ENCODE data around the gene TPM1.

TPM1 gene

DNA sequence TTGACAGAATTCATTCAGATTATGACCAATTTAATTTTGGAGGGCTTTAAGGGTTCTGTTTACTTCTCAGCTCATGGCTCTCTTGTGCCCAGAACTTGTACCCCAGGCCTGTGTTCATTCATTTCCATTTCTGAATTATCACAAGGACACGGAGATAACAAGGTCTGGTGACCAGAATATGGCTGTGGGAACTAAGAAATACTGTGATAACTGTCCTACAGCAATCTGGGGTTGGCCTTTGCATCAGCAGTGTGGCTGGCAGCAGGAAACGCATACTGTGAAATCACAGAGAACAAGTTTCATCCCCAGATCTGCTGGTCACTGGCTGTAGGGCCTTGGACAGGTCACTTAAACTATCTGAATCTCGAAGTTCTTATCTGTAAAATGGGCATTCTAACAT is 41.8 kb upstream of the TPM1 start:
- H3K36me3 ChIP-seq (ENCODE audit: control insufficient read depth in 1 of 2, insufficient read depth in 2 of 2, low read length in 2 of 2) = no peaks in the 10 kb centered on the region
- H3K9ac ChIP-seq (ENCODE audit: low read depth in 1 of 2, low read length in 2 of 2) = no peak overlapping the region
- no peaks in the 10 kb centered on the region for H3K9me3 ChIP-seq (ENCODE audit: control insufficient read depth in 1 of 2, low read length in 2 of 2)
- H3K27me3 ChIP-seq (ENCODE audit: control insufficient read depth in 1 of 2, insufficient read depth in 2 of 2, low read length in 2 of 2) = no peaks in the 10 kb centered on the region
- no peak overlapping the region for H3K4me3 ChIP-seq (ENCODE audit: low read depth in 1 of 2, low read length in 2 of 2)
- H3K4me1 ChIP-seq (ENCODE audit: control insufficient read depth in 1 of 2, insufficient read depth in 2 of 2, low read length in 2 of 2) = peaks cover 0 to 15% of the 10 kb centered on the region in 2 donors
- no peak overlapping the region for H3K27ac ChIP-seq (ENCODE audit: low read depth, low read length)

DNA sequence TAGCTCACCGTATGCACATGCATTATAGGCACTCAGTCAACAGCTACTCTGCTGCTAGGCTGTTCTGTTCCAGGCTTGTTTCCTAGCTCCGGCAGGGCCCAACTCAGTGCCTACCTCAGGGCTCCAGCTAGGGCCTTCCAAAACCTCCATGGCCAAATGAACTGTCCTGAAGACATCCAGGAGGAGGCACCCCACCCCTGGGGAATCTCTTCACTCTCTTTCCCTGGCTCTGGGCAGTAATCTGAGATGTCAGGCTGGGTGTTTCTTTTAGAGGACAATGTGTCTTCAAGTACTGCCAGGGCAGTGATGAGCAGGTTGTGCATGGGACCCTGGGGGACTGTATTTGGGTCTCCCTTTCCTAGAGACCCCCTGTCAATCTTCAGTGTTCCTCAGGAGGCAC is 38.3 kb upstream of the TPM1 start:
- peaks cover 0 to 10% of the 10 kb centered on the region in 2 donors for H3K4me1 ChIP-seq (ENCODE audit: control insufficient read depth in 1 of 2, insufficient read depth in 2 of 2, low read length in 2 of 2)
- no peak overlapping the region for H3K9ac ChIP-seq (ENCODE audit: low read depth in 1 of 2, low read length in 2 of 2)

DNA sequence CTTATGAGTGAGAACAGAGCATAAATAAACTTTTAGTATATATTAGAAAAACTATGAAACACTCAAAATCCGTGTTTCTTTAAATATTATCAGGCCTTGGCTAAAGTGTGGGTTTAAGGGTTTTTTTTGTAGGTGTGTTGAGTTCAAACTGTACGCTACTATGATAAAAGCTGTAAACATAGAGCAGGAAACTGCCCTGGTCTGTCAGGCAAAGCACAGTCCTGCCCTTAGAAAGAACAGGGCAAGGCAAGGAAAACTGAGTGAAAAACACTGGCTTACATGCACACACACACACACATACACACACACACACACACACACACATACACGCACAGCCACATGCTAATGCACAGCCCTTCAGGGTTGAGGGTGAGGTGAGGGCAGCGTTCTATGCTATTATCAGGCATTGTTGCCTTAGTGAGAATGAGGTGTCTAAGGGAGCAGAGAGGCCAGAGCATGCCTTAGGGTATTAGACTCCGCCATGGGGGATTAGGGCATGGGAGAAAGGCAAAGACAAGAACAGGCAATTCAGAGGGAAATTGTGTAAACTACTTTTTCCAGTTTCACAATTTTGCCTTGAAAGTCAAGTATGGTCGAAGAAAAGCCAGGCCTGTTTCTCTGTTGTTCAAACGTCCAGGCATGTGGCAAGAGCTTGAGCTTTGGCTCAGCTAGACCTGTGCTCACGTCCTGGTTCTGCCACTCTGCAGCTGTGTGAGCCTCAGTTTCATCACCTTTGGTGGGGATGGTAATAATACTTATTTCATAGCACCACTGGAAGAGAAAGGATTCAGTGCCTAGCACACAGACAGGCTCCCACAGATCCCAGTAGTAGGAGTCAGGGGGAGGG is 36.3 kb upstream of the TPM1 start:
- Histone ChIP-seq H3K4me1 (ENCODE audit: control insufficient read depth in 1 of 2, insufficient read depth in 2 of 2, low read length in 2 of 2) (peaks cover 4 to 12% of the 10 kb centered on the region in 2 donors), H3K27me3 (ENCODE audit: control insufficient read depth in 1 of 2, insufficient read depth in 2 of 2, low read length in 2 of 2) (no peaks in the 10 kb centered on the region), H3K27ac (ENCODE audit: low read depth, low read length) (no peak overlapping the region), H3K4me3 (ENCODE audit: low read depth in 1 of 2, low read length in 2 of 2) (no peak overlapping the region), H3K9ac (ENCODE audit: low read depth in 1 of 2, low read length in 2 of 2) (no peak overlapping the region), H3K9me3 (ENCODE audit: control insufficient read depth in 1 of 2, low read length in 2 of 2) (no peaks in the 10 kb centered on the region), H3K36me3 (ENCODE audit: control insufficient read depth in 1 of 2, insufficient read depth in 2 of 2, low read length in 2 of 2) (no peaks in the 10 kb centered on the region)

More for the DNA sequence above, 38.3 kb upstream of the TPM1 start:
- no peaks in the 10 kb centered on the region for H3K27me3 ChIP-seq (ENCODE audit: control insufficient read depth in 1 of 2, insufficient read depth in 2 of 2, low read length in 2 of 2)
- no peaks in the 10 kb centered on the region for H3K36me3 ChIP-seq (ENCODE audit: control insufficient read depth in 1 of 2, insufficient read depth in 2 of 2, low read length in 2 of 2)
- no peaks in the 10 kb centered on the region for H3K9me3 ChIP-seq (ENCODE audit: control insufficient read depth in 1 of 2, low read length in 2 of 2)
- H3K4me3 ChIP-seq (ENCODE audit: low read depth in 1 of 2, low read length in 2 of 2) = no peak overlapping the region
- H3K27ac ChIP-seq (ENCODE audit: low read depth, low read length) = no peak overlapping the region

DNA sequence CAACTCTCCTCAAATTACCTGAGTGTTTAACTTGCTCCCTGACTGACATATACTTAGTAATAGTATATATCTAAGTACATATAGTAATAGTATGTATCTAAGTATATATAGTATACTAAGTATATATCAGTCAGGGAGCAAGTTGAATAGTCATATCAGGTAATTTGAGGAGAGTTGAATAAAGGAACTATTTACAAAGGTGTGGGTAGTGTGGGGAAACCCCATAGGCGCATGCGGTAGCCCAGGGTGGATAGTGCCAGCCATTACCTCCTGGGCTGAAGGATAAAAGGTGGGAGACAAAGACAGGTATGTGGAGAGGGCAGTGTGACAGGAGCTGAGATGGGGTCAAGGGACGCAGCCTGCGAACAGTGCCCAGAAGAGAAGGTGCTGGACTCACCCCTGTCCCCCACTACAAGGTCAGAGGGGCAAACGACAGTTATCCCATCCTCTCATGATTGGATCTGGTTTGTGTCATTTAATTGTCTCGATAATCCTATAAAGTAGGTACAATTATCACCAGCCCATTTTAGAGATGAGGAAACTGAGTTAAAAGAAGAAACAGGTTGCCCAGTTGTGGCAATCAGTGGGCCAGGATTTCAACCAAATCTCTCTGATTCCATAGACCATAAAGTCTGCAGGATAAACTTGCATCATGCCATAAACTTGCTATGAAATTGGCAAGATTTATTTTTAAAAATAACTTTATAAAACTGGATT is 34.1 kb upstream of the TPM1 start:
- H3K4me3 ChIP-seq (ENCODE audit: low read depth in 1 of 2, low read length in 2 of 2) = no peak overlapping the region
- no peaks in the 10 kb centered on the region for H3K27me3 ChIP-seq (ENCODE audit: control insufficient read depth in 1 of 2, insufficient read depth in 2 of 2, low read length in 2 of 2)
- peaks cover 4 to 19% of the 10 kb centered on the region in 2 donors for H3K4me1 ChIP-seq (ENCODE audit: control insufficient read depth in 1 of 2, insufficient read depth in 2 of 2, low read length in 2 of 2)
- H3K9ac ChIP-seq (ENCODE audit: low read depth in 1 of 2, low read length in 2 of 2) = no peak overlapping the region
- H3K9me3 ChIP-seq (ENCODE audit: control insufficient read depth in 1 of 2, low read length in 2 of 2) = no peaks in the 10 kb centered on the region
- H3K36me3 ChIP-seq (ENCODE audit: control insufficient read depth in 1 of 2, insufficient read depth in 2 of 2, low read length in 2 of 2) = no peaks in the 10 kb centered on the region
- H3K27ac ChIP-seq (ENCODE audit: low read depth, low read length) = no peak overlapping the region

DNA sequence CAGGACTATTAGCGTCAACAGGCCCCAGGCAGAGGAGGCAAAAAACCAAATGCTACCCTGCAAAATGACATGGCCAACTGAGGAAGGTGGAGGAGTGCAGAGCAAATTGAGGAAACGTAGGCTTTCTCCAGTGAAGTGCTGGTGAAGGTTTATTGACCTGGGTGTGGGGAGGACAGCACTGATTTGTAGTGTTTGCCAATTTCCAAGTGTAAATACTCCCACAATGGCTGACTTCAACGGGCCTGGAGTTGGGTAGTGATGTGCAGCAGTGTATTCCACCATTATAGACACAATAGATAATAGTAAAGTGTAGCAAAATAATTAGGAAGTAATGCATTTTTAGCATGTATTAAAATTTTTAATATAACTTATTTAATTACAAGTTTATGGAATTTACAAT is 32.2 kb upstream of the TPM1 start:
- Histone ChIP-seq H3K4me1 (ENCODE audit: control insufficient read depth in 1 of 2, insufficient read depth in 2 of 2, low read length in 2 of 2) (peaks cover 4 to 25% of the 10 kb centered on the region in 2 donors), H3K9ac (ENCODE audit: low read depth in 1 of 2, low read length in 2 of 2) (no peak overlapping the region), H3K27ac (ENCODE audit: low read depth, low read length) (no peak overlapping the region), H3K36me3 (ENCODE audit: control insufficient read depth in 1 of 2, insufficient read depth in 2 of 2, low read length in 2 of 2) (no peaks in the 10 kb centered on the region), H3K9me3 (ENCODE audit: control insufficient read depth in 1 of 2, low read length in 2 of 2) (no peaks in the 10 kb centered on the region), H3K27me3 (ENCODE audit: control insufficient read depth in 1 of 2, insufficient read depth in 2 of 2, low read length in 2 of 2) (no peaks in the 10 kb centered on the region), H3K4me3 (ENCODE audit: low read depth in 1 of 2, low read length in 2 of 2) (no peak overlapping the region)

DNA sequence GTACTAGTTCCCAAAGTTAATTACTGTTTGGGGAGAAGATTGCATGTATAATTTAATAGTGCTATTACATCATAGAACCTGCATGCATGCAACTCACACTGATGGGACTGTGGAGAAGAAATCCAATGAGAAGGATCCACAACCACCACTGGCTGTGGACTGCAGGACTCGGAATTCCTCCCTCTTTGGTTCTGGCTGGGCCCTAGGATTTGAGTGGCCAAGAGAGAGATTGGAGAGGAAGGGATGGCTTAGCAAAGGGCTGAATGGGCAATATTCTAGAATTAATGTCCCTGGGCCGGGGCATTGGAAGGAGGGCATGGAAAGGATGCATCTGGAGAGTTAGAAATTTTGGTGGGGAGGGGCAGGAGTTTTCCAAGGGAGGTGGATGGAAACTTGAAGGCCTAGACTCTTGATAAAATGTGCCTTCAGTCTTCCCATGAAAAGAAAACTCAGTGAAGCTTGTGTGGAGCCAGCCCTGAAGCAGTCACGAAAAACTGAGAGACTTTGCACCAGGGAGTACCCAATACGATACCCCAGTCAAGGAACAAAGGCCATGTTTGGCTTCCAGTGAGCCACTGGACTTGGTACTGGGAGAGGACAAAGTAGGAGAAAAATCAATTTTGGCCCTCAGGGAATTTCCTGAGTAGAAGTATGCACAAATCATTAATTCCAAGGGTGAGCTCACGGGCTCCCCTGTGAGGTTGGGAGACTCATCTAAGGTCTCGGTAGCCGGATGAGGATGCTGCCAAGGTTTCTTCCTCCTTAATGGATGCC is 31.4 kb upstream of the TPM1 start:
- Histone ChIP-seq H3K4me1 (ENCODE audit: control insufficient read depth in 1 of 2, insufficient read depth in 2 of 2, low read length in 2 of 2) (peaks cover 7 to 30% of the 10 kb centered on the region in 2 donors), H3K4me3 (ENCODE audit: low read depth in 1 of 2, low read length in 2 of 2) (no peak overlapping the region), H3K9me3 (ENCODE audit: control insufficient read depth in 1 of 2, low read length in 2 of 2) (no peaks in the 10 kb centered on the region), H3K9ac (ENCODE audit: low read depth in 1 of 2, low read length in 2 of 2) (no peak overlapping the region), H3K27ac (ENCODE audit: low read depth, low read length) (no peak overlapping the region), H3K36me3 (ENCODE audit: control insufficient read depth in 1 of 2, insufficient read depth in 2 of 2, low read length in 2 of 2) (no peaks in the 10 kb centered on the region), H3K27me3 (ENCODE audit: control insufficient read depth in 1 of 2, insufficient read depth in 2 of 2, low read length in 2 of 2) (no peaks in the 10 kb centered on the region)

DNA sequence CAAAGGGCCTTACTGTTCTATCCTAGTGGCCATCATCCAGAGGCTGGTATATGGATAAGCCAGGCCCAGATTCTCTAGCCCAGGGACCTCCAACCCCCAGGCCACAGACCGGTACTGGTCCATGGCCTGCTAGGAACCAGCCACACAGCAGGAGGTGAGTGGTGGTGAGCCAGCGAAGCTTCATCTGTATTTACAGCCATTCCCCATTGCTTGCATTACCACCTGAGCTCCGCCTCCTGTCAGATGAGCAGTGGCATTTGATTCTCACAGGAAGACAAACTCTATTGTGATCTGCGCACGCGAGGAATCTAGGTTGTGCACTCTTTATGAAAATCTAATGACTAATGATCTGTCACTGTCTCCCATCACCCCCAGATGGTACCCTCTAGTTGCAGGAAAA is 30.1 kb upstream of the TPM1 start:
- Histone ChIP-seq H3K9ac (ENCODE audit: low read depth in 1 of 2, low read length in 2 of 2) (no peak overlapping the region), H3K36me3 (ENCODE audit: control insufficient read depth in 1 of 2, insufficient read depth in 2 of 2, low read length in 2 of 2) (no peaks in the 10 kb centered on the region), H3K27ac (ENCODE audit: low read depth, low read length) (no peak overlapping the region), H3K4me3 (ENCODE audit: low read depth in 1 of 2, low read length in 2 of 2) (no peak overlapping the region), H3K9me3 (ENCODE audit: control insufficient read depth in 1 of 2, low read length in 2 of 2) (no peaks in the 10 kb centered on the region), H3K27me3 (ENCODE audit: control insufficient read depth in 1 of 2, insufficient read depth in 2 of 2, low read length in 2 of 2) (no peaks in the 10 kb centered on the region), H3K4me1 (ENCODE audit: control insufficient read depth in 1 of 2, insufficient read depth in 2 of 2, low read length in 2 of 2) (peaks cover 14 to 32% of the 10 kb centered on the region in 2 donors)

DNA sequence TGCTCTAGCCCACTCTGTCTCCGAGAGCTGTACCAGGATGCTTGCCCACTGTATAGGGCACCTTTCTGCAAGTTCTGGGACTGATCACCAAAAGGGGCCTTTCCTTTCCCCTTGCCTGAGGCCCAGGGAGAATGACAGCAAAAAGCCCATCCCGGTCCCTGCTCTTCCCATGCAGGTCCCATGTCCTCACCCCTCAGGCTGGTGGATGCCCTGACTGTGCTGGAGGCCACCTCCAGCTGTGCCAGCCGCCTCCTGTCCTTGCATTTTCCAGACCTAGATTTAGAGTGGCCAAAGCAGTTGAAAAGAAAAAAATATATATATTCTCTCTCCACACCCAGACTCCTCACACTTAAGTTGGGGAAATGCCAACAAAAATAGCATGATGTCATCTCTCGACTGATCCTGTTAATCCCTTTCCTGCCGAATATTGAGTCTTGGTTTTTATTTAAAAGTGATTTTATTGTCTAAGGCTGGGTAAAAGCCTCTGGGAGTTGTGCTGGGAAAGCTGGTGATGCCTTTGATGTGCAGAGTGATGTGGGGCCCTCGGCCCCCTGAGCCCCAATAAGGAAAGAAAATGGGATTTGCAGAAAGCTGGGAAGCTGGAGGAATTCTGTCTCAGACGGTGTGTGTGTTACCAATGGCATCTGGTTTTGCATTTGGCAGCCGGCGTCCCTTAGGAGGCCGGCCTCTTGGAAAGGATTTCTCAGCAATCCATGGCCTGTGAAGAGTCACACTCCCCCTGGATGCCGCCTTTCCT is 29.3 kb upstream of the TPM1 start:
- H3K4me1 ChIP-seq (ENCODE audit: control insufficient read depth in 1 of 2, insufficient read depth in 2 of 2, low read length in 2 of 2) = peaks cover 14 to 32% of the 10 kb centered on the region in 2 donors
- H3K27me3 ChIP-seq (ENCODE audit: control insufficient read depth in 1 of 2, insufficient read depth in 2 of 2, low read length in 2 of 2) = no peaks in the 10 kb centered on the region
- H3K9me3 ChIP-seq (ENCODE audit: control insufficient read depth in 1 of 2, low read length in 2 of 2) = no peaks in the 10 kb centered on the region
- H3K9ac ChIP-seq (ENCODE audit: low read depth in 1 of 2, low read length in 2 of 2) = no peak overlapping the region
- no peaks in the 10 kb centered on the region for H3K36me3 ChIP-seq (ENCODE audit: control insufficient read depth in 1 of 2, insufficient read depth in 2 of 2, low read length in 2 of 2)
- H3K27ac ChIP-seq (ENCODE audit: low read depth, low read length) = no peak overlapping the region
- no peak overlapping the region for H3K4me3 ChIP-seq (ENCODE audit: low read depth in 1 of 2, low read length in 2 of 2)

DNA sequence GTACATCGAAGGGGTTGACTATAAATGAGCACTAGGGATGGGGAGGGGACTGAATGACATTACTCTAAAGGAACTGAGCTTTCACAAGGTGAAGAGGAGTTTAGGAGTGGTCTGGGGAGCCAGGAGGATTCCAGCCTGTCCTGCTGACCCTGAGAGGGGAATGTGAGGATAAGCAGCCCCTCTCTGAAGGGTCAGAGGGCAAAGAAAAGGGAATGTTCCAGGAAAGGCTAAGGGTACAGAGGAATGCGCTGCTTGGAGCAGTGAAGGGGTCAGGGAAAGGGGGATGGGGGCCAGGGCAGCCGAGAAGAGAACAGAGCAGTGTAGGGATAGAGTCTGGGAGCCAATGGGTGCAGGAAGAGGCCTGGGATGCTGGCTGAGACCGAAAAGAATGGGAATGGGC is 28.0 kb upstream of the TPM1 start:
- Histone ChIP-seq H3K9me3 (ENCODE audit: control insufficient read depth in 1 of 2, low read length in 2 of 2) (no peaks in the 10 kb centered on the region), H3K36me3 (ENCODE audit: control insufficient read depth in 1 of 2, insufficient read depth in 2 of 2, low read length in 2 of 2) (no peaks in the 10 kb centered on the region), H3K4me1 (ENCODE audit: control insufficient read depth in 1 of 2, insufficient read depth in 2 of 2, low read length in 2 of 2) (peaks cover 14 to 32% of the 10 kb centered on the region in 2 donors), H3K27ac (ENCODE audit: low read depth, low read length) (no peak overlapping the region), H3K4me3 (ENCODE audit: low read depth in 1 of 2, low read length in 2 of 2) (no peak overlapping the region), H3K27me3 (ENCODE audit: control insufficient read depth in 1 of 2, insufficient read depth in 2 of 2, low read length in 2 of 2) (no peaks in the 10 kb centered on the region), H3K9ac (ENCODE audit: low read depth in 1 of 2, low read length in 2 of 2) (no peak overlapping the region)

Data from duodenal mucosa (tissue), 2 donors.